Endothelial cell (in vitro differentiated cells): ENCODE data around the gene CXCR4. TPM values are rescaled to one million over a fixed set of nuclear protein-coding genes. Genes with fewer than 3 reads are reported as not detected.

Experiments
- DNase-seq: peaks from one replicate; pipeline ENCODE4 v3.0.0; 2021; ENCODE audit warnings: low spot score
- H3K27ac Mint-ChIP-seq: one replicate; pipeline ENCODE4 v1.8.0; 2021; ENCODE audit warnings: mixed read lengths, inconsistent platforms; ENCODE audit not compliant: unreplicated experiment
- H3K27me3 Mint-ChIP-seq: one replicate; pipeline ENCODE4 v1.8.0; 2021; ENCODE audit warnings: mild to moderate bottlenecking, moderate library complexity, mixed read lengths, inconsistent platforms; ENCODE audit not compliant: unreplicated experiment
- H3K36me3 Mint-ChIP-seq: one replicate; pipeline ENCODE4 v1.8.0; 2021; ENCODE audit warnings: mild to moderate bottlenecking, low read depth, mixed read lengths, inconsistent platforms; ENCODE audit not compliant: unreplicated experiment
- H3K4me1 Mint-ChIP-seq: one replicate; pipeline ENCODE4 v1.8.0; 2021; ENCODE audit warnings: mild to moderate bottlenecking, mixed read lengths, inconsistent platforms; ENCODE audit not compliant: unreplicated experiment
- H3K4me3 Mint-ChIP-seq: one replicate; pipeline ENCODE4 v1.8.0; 2021; ENCODE audit warnings: mild to moderate bottlenecking, mixed read lengths, inconsistent platforms; ENCODE audit not compliant: unreplicated experiment
- H3K9me3 Mint-ChIP-seq: one replicate; pipeline ENCODE4 v1.8.0; 2021; ENCODE audit warnings: mixed read lengths, inconsistent platforms; ENCODE audit not compliant: unreplicated experiment
- total RNA-seq: library from RNA; stranded (reverse); fragmentation: NEBNext Ultra II Directional; extraction: Animal tissue kit (Norgen Biotek cat#: 25700); gene quantifications from one replicate; pipeline ENCODE4 v1.2.1, GENCODE V29; 2021; ENCODE audit not compliant: unreplicated experiment
- TF ChIP-seq, protein P1 (sequence below): fragments of 200-600 bp; sonication (generic); IDR thresholded peaks from one replicate; pipeline ENCODE4 v1.5.0; 2021; ENCODE audit warnings: antibody characterized with exemption; ENCODE audit not compliant: unreplicated experiment

The CXCR4 gene
- total RNA-seq, 1 donor from 2014 or later, result 255 TPM

GRCh38 chr2:136107051-136108033 is 10.6 kb downstream of the CXCR4 start:
- H3K36me3 Mint-ChIP-seq, result no peaks in the 10 kb centered on the region
- no peak for DNase-seq
- H3K9me3 Mint-ChIP-seq, result no peaks in the 10 kb centered on the region
- no peak overlapping the region for H3K27ac Mint-ChIP-seq
- no peaks in the 10 kb centered on the region for H3K27me3 Mint-ChIP-seq
- H3K4me1 Mint-ChIP-seq, result peaks cover 1% of the 10 kb centered on the region
- H3K4me3 Mint-ChIP-seq, result no peak overlapping the region
- TF ChIP-seq, protein P1, sequence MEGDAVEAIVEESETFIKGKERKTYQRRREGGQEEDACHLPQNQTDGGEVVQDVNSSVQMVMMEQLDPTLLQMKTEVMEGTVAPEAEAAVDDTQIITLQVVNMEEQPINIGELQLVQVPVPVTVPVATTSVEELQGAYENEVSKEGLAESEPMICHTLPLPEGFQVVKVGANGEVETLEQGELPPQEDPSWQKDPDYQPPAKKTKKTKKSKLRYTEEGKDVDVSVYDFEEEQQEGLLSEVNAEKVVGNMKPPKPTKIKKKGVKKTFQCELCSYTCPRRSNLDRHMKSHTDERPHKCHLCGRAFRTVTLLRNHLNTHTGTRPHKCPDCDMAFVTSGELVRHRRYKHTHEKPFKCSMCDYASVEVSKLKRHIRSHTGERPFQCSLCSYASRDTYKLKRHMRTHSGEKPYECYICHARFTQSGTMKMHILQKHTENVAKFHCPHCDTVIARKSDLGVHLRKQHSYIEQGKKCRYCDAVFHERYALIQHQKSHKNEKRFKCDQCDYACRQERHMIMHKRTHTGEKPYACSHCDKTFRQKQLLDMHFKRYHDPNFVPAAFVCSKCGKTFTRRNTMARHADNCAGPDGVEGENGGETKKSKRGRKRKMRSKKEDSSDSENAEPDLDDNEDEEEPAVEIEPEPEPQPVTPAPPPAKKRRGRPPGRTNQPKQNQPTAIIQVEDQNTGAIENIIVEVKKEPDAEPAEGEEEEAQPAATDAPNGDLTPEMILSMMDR, result no peak

GRCh38 chr2:136106505-136106904 is 11.4 kb downstream of the CXCR4 start:
- DNase-seq, result no peak
- Mint-ChIP-seq H3K36me3 (no peaks in the 10 kb centered on the region), H3K4me3 (no peak overlapping the region), H3K9me3 (no peaks in the 10 kb centered on the region), H3K27me3 (no peaks in the 10 kb centered on the region), H3K27ac (no peak overlapping the region), H3K4me1 (no peaks in the 10 kb centered on the region)
- TF ChIP-seq, protein P1, result no peak

DNA sequence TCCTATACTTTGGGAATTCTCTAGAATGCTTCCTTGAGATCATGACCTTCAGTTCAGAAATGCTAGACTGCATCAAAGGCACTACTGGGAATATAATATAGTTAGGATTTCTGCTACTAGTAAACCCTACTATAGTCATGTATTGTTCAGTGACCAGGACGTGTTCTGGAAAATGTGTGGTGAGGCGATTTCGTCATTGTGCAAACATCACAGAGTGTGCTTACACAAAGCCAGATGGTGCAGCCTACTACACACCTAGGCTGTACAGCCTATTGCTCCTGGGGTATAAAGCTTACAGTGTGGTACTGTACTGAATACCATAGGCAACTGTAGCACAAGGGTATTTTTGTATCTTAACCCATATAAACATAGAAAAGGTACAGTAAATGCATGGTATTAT is 13.0 kb downstream of the CXCR4 start:
- Mint-ChIP-seq H3K4me3 (no peak overlapping the region), H3K36me3 (no peaks in the 10 kb centered on the region), H3K27ac (no peak overlapping the region), H3K9me3 (no peaks in the 10 kb centered on the region), H3K4me1 (no peaks in the 10 kb centered on the region), H3K27me3 (no peaks in the 10 kb centered on the region)
- no peak for DNase-seq
- TF ChIP-seq, protein P1, result no peak

GRCh38 chr2:136101042-136101441 is 16.9 kb downstream of the CXCR4 start:
- H3K4me3 Mint-ChIP-seq, result no peak overlapping the region
- H3K9me3 Mint-ChIP-seq, result no peaks in the 10 kb centered on the region
- no peaks in the 10 kb centered on the region for H3K4me1 Mint-ChIP-seq
- peak overlapping the region; percentile 24 for H3K27ac Mint-ChIP-seq
- TF ChIP-seq, protein P1, result no peak
- DNase-seq, result no peak
- peaks cover 6% of the 10 kb centered on the region for H3K27me3 Mint-ChIP-seq
- no peaks in the 10 kb centered on the region for H3K36me3 Mint-ChIP-seq

GRCh38 chr2:136098441-136098840 is 19.5 kb downstream of the CXCR4 start:
- DNase-seq, result no peak
- Mint-ChIP-seq H3K27me3 (peaks cover 7% of the 10 kb centered on the region), H3K36me3 (no peaks in the 10 kb centered on the region), H3K9me3 (no peaks in the 10 kb centered on the region), H3K27ac (no peak overlapping the region), H3K4me1 (peaks cover 2% of the 10 kb centered on the region), H3K4me3 (no peak overlapping the region)
- TF ChIP-seq, protein P1, result no peak
